Measurements from ENCODE around the gene SRP54.
"Not testable (repeated sequence)": the region's sequence is repeated elsewhere in the genome, so short reads cannot be mapped to it uniquely, and the experiment has no call there.

Gene SRP54

GRCh38 chr14:35046751-35047536 lies 64.2 kb downstream of the SRP54 start:
- DNase-seq (ENCODE audit: low read depth): no peak

- DNase-seq (ENCODE audit: low read depth): no peak
Measured at GRCh38 chr14:35047976-35048513, 65.3 kb downstream of the SRP54 start.

- DNase-seq (ENCODE audit: low read depth): peak; percentile 82
Measured at GRCh38 chr14:35050652-35051051, 67.9 kb downstream of the SRP54 start.

GRCh38 chr14:35051796-35052195 lies 69.0 kb downstream of the SRP54 start:
- peak; percentile 63 for DNase-seq (ENCODE audit: low read depth)

- no peak for DNase-seq (ENCODE audit: low read depth)
Measured at GRCh38 chr14:35052637-35053036, 69.8 kb downstream of the SRP54 start.

- DNase-seq (ENCODE audit: low read depth): peak; percentile 12
Measured at GRCh38 chr14:35061113-35061791, 78.5 kb downstream of the SRP54 start.

GRCh38 chr14:35065731-35066130 lies 82.9 kb downstream of the SRP54 start:
- not testable (repeated sequence) for DNase-seq (ENCODE audit: low read depth)

GRCh38 chr14:35068238-35069012 lies 85.6 kb downstream of the SRP54 start:
- no peak for DNase-seq (ENCODE audit: low read depth)

- no peak for DNase-seq (ENCODE audit: low read depth)
Measured at GRCh38 chr14:35072226-35072625, 89.4 kb downstream of the SRP54 start.

- no peak for DNase-seq (ENCODE audit: low read depth)
Measured at GRCh38 chr14:35073486-35073885, 90.7 kb downstream of the SRP54 start.

- no peak for DNase-seq (ENCODE audit: low read depth)
Measured at GRCh38 chr14:35078082-35078481, 95.3 kb downstream of the SRP54 start.

All from EH (cell line).